Left colon (tissue), 2 donors: ENCODE measurements around the gene RNF214. TPM values are rescaled to one million over a fixed set of nuclear protein-coding genes. Genes with fewer than 3 reads are reported as not detected.
A peak's percentile ranks its signal among the peaks of the same experiment; 100 is the strongest.
"Not testable (repeated sequence)": the region's sequence is repeated elsewhere in the genome, so short reads cannot be mapped to it uniquely, and the experiment has no call there.

ENCODE experiments used
- ATAC-seq: fragments of 200-7000 bp; cut with Tn5 transposase; one replicate; pipeline ENCODE4 v1.9.1; 2020; ENCODE audit warnings: mild to moderate bottlenecking, moderate library complexity
- DNase-seq, 2 donors: peaks; one replicate each; pipeline ENCODE4 v3.0.0-alpha.2; 2020
- intact Hi-C, 2 donors: fragments of 100-400 bp; cut with DNase I in 1 of 2; cut with micrococcal nuclease in 1 of 2; formaldehyde crosslinking; loops; one replicate each; pipeline versions ENCODE4 v1.11.2 to v1.14.0; 2022; cut with DNase I, micrococcal nuclease
- total RNA-seq, 2 donors: library from RNA; stranded (reverse); fragmentation: NEBNext Ultra II Directional; extraction: Animal tissue kit (Norgen Biotek cat#: 25700); gene quantifications; one replicate each; pipeline ENCODE4 v1.2.1, GENCODE V29; 2021
- donor health status: DM: no; HTN: no; CAD: no.
- donor health status: DM: yes; HTN: yes; CAD: no.

RNF214 gene
- total RNA-seq, 2 donors from 2014 or later = 17.4 to 17.8 TPM

DNA sequence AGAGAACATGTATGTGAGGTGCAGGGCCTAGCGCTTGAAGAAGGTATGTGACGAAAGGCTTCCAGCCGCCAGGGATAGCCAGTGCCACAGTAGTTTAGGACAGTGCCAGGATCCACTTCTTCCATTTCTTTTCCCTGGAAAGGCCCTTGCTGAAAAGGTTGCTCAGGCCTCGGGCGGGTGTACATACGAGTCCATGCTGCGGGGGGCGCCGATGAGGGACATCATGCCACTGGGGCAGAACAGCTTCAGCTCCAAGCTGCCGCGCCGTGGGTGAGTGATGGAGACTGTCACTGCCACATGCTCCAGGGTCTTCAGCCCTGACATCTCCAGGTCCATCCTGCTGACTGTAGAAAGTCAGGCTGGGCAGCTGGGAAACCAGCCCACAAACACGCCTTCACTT lies 23.8 kb upstream of the RNF214 start:
- not testable (repeated sequence) for DNase-seq, ATAC-seq
- intact Hi-C loops = loop anchor here in 1 of 2 donors (5.0 kb wide), 1 partner anchor 76 kb away; no protein-coding TSS in a partner anchor

DNA sequence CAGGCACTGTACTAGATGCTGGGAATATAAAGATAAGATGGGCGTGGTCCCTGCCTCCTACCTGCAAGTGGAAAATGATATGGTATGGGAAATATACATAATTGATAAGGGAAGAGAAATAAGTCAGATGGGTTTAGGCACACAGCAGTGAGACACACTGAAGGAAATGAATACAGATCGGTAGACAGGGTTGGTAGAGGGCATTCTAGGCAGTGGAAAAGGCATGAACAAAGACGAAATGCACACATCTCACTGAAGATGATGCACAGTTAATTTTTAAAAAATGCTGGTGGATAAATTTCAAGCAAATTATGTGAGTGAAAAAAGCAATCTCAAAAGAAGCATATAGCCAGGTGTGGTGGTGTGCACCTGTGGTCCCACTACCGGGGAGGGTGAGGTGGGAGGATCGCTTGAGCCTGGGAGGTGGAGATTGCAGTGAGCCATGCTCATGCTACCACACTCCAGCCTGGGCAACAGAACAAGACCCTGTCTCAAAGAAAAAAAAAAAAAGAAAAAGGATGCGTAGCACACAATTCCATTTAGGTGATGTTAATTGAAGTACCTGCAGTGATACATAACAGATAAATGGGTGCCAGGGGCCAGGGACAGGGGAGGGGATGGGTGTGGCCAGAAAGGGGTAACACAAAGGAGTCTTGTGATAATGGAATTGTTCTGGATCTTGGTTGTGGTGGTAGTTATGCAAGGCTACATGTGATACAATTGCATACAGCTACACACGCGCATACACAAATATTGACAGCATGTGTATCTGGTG lies 22.9 kb upstream of the RNF214 start:
- intact Hi-C loops = loop anchor here in 1 of 2 donors (5.0 kb wide), 1 partner anchor 77 kb away; no protein-coding TSS in a partner anchor
- not testable (repeated sequence) for DNase-seq, ATAC-seq

DNA sequence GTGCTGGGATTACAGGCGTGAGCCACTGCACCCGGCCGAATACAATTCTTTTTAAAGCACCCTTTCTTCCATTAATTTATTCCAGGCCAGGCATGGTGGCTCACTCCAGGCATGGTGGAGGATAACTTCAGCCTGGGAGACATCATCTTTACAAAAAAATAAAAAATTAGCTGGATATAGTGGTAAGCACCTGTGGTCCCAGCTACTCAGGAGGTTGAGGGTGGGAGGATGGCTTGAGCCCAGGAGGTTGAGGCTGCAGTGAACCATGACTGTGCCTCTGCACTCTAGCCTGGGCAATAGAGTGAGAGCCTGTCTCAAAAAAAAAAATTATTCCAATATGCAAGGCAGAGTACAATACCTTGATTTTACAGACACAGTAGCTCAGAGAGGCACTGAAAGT lies 21.9 kb upstream of the RNF214 start:
- intact Hi-C loops = no loop called here
- ATAC-seq = no peak
- DNase-seq = no peak

DNA sequence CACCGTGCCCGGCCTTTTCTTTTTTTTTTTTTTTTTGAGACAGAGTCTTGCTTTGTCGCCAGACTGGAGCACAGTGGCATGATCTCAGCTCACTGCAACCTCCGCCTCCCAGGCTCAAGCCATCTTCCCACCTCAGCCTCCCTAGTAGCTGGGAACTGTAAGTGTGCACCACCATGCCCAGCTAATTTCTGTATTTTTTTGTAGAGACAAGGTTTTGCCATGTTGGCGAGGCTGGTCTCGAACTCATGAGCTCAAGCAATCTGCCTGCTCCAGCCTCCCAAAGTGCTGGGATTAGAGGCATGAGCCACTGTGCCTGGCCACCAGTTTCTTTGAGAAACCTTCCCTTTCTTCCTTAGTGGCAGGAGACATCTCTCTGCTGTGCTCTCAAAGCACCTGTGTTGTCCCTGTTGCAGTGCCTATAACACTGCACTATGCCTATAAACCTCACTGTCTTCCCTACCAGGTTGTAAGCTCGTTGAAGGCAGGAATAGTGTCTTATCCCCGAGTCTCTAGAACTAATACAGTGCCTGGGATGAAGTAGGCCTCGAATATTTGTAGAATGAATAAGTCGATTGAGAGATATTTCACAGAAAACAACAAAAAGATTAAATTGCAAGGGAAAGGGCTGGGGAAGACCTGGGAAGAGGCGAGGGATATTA lies 19.6 kb upstream of the RNF214 start:
- DNase-seq (no peak), ATAC-seq (no peak)

DNA sequence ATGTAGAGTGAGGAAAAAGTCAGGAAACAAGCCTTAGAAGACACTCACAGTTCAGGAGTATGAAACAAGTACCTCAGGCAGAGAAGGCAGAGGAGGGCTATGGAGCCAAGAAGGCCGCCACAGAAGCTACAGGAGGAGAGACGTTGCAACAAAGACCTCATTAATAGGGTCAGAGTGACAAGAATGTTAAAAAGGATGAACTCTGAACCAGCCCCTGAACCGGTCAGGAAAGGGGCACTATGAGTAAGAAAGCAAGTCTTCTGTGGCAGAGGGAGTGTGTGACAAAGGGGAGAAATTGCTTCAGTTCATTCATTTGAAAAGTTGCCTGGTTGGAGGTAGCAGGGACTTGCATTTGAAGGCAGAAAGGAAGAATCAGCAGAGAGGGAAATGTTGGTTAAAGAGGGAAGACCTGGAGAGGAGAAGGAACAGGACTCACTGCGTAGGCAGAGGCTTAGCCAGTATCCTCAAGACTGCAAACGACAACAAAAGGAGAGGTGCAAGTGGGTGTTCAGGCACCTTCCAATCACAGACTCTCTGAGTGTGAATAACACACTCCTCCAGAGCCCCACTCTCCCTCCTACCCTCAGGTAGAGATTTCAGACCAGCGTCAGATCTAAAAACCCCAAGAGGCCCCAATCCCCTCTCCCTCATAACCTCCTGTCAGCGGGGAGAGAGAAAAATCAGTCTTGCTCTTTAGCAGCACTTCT lies 17.9 kb upstream of the RNF214 start:
- ATAC-seq = no peak
- intact Hi-C loops = no loop called here
- no peak for DNase-seq

More for the DNA sequence above, 19.6 kb upstream of the RNF214 start:
- intact Hi-C loops = no loop called here

DNA sequence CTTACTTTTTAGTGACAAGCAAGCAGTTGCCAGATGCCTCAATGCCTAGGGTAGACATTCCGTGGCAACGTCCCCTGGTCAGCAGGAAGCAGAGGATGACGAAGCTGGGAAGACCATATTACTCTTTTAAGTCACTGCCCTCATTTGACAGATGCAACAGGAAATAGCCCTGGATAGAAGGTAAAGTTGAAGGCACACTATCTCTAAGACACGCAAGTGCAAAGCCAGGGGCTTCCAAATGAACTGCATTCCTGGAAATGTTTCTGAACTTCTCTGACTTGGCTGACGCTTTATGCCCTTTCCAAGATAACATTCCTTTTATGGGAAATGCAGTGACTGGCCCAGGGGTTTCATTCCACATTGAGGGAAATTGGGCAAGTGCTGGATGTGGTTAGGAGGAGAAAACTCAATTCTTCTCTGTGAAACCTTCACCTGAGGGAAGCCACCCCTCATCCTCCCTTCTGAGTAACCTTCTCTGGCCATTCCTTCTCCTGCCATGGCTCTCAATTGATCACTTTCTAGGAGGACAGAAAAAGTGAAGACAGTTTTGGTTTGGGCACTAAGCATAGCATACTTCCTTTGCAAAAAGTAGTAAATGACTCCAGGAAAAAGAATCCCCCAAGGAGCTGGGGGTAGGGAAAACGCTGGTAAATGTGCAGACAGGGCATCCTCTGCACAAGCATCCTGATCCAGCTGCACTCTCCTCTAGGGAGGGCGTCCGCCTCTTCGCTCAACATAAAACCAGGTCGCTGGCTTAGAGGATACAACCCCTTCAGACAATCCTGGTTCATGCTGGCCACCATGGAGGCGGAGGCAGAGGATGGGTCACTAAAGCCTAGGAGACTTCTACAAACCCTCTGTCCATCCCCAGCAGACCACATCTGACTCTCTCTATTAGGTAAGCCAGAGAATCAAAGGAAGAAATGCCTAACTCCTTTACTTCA lies 15.1 kb upstream of the RNF214 start:
- intact Hi-C loops = no loop called here
- DNase-seq (no peak), ATAC-seq (no peak)

DNA sequence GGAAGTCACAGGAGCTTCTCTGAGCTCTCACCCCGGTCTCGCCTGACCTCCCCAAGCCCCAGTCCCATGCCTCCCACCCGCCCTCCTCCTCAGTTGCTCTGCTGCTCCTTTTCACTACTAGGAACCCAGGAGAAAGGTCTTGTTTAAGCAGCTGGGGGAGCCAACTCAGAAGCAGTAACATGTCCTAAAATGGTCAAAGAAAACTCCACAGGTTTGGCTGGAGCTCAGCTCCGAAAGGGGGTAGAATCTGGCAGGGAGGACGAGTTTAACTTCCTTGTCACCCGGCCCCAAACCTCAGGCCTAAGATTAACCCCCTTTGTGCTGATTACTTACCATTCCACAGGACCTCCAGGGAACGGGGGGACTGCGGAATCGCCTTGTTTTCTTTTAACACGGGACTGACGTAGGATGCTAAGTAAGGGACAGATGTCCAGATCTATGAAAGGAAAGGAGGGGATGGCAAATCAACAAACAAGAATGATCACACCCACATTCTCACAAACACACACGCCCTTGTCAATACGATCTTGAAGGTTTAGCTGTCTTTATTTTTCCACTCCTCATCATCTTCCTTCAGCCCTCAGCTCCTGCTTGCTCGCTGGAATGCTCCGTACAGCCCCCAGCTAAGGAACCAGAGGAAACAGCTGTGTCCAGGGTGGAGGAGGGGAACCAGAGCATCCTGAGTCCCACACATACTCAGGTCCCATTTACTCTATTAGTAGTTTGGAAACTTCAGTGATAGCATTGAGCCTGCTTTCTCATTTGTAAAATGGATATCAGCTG lies 14.1 kb upstream of the RNF214 start:
- DNase-seq (no peak), ATAC-seq (no peak)
- intact Hi-C loops = no loop called here

DNA sequence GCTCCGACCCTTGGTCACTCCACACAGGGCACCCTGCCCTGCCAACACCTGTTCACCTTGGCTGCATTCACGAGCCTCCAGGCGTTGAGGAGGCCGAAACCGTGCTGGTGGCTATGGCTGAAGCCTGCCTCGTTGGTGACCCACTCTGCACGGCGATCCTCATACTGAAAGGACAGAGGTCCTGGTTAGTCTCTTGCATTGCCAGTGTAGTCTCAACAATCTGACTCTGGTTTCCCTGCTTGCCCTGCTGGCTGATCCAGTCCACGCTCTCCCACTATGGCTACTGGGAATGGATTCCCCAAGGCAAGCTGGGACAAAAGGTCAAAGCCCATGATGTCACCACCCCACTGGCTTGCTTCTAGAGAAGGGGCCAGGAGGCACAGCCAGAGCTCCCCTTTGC lies 13.5 kb upstream of the RNF214 start:
- intact Hi-C loops = no loop called here
- ATAC-seq (no peak), DNase-seq (no peak)

DNA sequence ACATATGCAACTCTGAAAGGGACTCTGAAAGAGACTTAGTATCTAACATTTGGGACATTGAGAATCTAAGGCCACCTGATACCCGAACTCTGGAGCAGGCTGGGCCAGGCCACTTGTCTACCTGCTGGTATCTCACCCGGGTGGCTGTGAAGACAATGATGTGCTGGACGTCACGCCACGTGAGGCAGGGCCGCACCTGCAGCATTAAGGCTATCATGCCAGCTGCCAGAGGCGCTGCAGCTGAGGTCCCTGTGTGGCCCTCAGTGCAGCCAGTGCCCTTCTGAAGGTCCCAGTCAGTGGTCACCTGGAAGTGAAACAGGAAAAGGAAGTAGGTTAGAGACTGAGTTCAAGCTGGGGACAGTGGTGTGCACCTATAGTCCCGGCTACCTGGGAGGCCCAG lies 13.0 kb upstream of the RNF214 start:
- intact Hi-C loops = no loop called here

DNA sequence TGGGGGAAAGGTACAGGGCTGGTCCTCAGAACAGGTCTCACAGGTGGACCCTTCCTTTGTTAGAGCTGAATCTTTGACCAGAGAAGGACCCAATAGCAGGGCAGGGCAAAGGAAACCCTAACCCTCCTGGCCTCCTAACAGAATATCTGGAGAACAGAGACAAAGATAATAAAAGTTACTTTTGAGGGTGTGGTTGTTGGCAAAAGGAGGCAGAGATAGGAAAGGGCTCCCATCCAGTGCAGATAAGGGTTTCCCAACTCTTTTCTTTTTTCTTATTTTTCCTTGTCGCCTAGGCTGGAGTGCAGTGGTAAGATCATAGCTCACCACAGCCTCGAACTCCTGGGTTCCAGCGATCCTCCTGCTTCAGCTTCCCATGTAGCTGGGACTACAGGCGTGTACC lies 12.5 kb upstream of the RNF214 start:
- DNase-seq (no peak), ATAC-seq (peak; percentile 35)
- intact Hi-C loops = loop anchor here in 1 of 2 donors (5.0 kb wide), 1 partner anchor 38 kb away; no protein-coding TSS in a partner anchor

More for the DNA sequence above, 13.0 kb upstream of the RNF214 start:
- DNase-seq (no peak), ATAC-seq (peak; percentile 12)

DNA sequence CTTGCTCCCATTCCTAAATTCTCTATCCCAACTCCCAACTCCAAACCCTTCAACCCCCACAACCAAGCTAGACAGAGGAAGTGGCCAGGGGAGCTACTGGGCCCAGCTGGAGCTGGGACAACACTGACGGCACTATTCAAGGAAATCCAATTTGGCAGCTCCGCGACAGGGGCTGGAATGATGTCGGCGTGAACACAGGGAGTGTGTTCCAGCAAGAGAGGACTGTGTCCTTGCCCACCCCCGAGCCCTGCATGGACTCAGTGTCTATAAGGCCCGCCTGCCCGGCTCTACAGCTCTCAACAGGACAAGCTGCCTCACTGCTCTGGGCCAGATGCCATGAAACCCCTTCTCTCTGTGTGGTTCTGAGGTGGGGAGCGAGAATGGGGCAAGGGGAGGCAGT lies 11.9 kb upstream of the RNF214 start:
- no peak for ATAC-seq
- intact Hi-C loops = loop anchor here in 1 of 2 donors (5.0 kb wide), 1 partner anchor 38 kb away; no protein-coding TSS in a partner anchor
- peak in 1 of 2 donors; percentile 74 for DNase-seq

DNA sequence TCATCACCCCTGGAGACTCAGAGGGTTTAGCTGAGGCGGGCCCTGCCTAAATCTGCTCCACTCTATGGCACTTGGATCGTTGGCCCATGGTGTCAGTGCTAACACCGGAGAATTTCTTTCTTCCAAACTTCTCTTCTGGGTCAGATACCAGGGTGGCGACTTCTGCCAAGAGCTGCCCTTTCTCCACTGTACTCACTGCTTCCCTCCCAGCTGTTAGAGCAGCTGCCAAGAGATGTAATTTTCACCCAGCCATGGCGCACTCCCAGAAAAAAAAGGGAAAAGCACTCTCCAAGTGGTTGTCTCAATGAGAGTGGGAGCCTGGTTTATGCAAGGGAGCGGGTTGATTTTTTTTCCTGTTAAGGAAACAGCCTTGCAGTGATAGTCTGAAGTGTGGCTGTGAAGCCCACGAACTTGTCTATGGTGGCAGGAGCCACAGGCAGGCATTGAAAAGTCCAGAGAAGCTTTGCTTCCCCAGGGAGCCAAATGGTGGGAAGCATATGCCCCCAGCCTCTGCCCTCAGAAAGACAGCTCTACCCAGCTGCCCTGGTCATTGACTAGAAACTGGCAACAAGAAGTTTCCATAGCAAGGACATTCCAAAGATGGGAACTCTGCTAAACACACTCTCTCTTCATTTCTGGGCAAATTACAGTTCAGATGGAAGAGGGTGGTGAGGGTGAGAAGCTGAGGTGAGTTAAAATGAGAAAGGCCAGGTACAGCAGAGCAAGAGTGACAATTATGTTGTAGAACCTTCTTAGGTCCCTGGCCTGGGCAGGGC lies 11.3 kb upstream of the RNF214 start:
- no peak for ATAC-seq
- intact Hi-C loops = loop anchor here in 1 of 2 donors (5.0 kb wide), 1 partner anchor 39 kb away; no protein-coding TSS in a partner anchor
- DNase-seq = peak in 1 of 2 donors; percentile 67

DNA sequence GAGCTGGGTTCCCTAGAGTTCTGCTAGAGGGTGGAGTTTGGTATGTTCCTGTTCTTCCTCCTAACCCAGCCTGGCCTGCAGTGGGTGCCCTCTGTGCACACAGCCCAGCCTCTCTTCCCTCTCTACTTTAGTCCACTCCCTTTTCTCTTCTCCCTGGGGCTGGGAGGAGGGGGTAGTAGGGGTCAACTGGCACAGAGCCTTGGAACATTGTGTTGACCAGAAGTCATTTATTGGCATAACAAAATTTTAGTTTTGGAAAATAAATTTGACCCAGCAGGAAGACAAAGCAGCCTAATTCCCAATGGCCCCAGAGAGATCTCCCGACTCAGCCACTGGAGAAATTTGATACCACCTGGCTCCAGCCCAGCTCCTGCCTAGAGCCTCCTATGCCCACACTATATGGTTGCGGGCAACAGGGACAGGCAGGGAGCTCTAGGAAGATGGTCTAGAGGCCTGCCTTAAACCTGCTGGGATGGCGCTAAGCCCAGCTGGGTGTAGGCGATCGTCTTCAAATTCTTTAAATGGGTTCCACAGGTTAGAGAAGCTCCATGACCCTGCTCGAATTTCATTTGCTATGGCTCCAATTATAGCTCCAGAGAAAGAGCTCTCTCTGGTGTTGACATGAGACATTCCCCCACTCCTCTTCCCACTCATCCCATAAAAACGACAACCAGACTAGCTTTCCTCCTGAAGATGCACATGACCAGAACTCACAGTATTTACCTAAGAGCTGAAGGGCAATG lies 10.5 kb upstream of the RNF214 start:
- ATAC-seq (peak; percentile 63), DNase-seq (peak; percentile 66 to 77)
- intact Hi-C loops = loop anchor here in 1 of 2 donors (5.0 kb wide), 1 partner anchor 40 kb away; no protein-coding TSS in a partner anchor

DNA sequence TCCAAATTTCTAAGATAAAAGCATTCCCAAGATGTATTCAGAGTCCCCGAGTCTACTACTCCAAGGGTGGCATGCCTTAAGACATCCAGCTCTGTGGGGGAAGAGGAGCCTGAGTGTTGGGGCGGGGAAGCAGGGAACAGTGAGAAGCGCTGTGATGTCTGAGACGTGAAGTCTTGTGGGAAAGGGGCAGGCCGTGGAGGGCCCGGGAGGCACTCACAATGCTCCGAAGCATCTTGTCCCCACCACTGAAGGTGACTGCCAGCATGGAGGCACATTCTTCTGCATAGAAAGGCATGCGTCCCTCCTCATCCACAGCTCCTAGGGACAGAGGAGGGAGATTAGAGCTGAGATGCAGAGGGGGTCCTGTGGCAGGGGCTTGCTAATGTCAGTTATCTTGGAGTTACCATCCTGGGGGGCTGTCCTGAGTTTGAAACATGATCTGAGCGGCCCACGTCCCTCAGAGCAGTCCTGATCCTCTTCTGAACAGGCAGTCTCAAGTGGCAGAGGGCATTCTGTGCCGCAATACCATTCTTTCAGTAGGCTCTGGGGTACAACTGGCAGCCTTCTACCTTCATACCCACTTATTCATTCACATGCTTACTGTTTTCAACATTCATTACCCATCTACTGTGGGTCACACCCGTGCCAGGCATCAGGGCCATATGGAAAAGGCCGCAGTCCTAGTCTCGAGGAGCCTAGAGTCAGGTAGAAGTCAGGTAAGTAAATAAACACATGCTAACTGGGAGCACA lies 9.3 kb upstream of the RNF214 start:
- ATAC-seq (no peak), DNase-seq (peak in 1 of 2 donors; percentile 24)
- intact Hi-C loops = loop anchor here in 1 of 2 donors (5.0 kb wide), 1 partner anchor 41 kb away; no protein-coding TSS in a partner anchor
